HCT116 (cell line): ENCODE measurements around the gene ACP3. TPM values are rescaled to one million over a fixed set of nuclear protein-coding genes. Genes with fewer than 3 reads are reported as not detected.

Experiments used
- ATAC-seq: fragments of 200-7000 bp; cut with Tn5 transposase; 2 replicates; pipeline ENCODE4 v1.9.1; 2020; ENCODE audit warnings: mild to moderate bottlenecking, moderate library complexity
- BruUV-seq: library from RNA; stranded (reverse); fragments of 400-500 nt; replicated peaks from 2 replicates; lab custom pipeline; 2021; lab: Mats Ljungman, UMichigan
- CTCF ChIA-PET: fragments of 300-600 bp; sonication (Branson Sonifier 250); formaldehyde crosslinking; loops from one replicate; lab custom pipeline; 2021; ENCODE audit warnings: antibody characterized with exemption; lab: Charles Lee
- POLR2A ChIA-PET: fragments of 300-600, 350-600 bp; sonication (Branson Sonifier 250); formaldehyde crosslinking; loops from one replicate; lab custom pipeline; 2021; ENCODE audit warnings: antibody characterized with exemption; lab: Charles Lee
- RAD21 ChIA-PET, 2 experiments: fragments of 300-600 bp; sonication (Branson Sonifier 250); formaldehyde crosslinking; loops; one replicate each; lab custom pipeline; 2023; ENCODE audit warnings: low total read pairs in 2 of 2; ENCODE audit not compliant: uncharacterized antibody in 2 of 2, unreplicated experiment in 2 of 2, low non-redundant PET in 1 of 2; lab: Charles Lee
- DNase-seq: peaks from one replicate; pipeline ENCODE4 v3.0.0-alpha.2; 2010; ENCODE audit warnings: low read depth, low spot score
- H2AFZ ChIP-seq: fragments of 200-600 bp; shearing (Covaris generic), sonication (generic); 2 replicates; pipeline ENCODE4 v1.6.1; 2017; ENCODE audit warnings: low read depth, mixed run types, mixed read lengths, antibody characterized with exemption, low read length; ENCODE audit not compliant: poor library complexity, severe bottlenecking
- H3K27ac ChIP-seq: 2 replicates; pipeline ENCODE4 v1.5.1; 2012; ENCODE audit warnings: low read depth, low read length
- H3K27me3 ChIP-seq: fragments of 200-600 bp; sonication (generic); 2 replicates; pipeline ENCODE4 v1.6.1; 2016; ENCODE audit warnings: mixed run types, low read length, mixed read lengths; ENCODE audit not compliant: insufficient read depth
- H3K36me3 ChIP-seq, 2 experiments: fragments of 200-500 bp in 1 of 2; fragments of 200-600 bp in 1 of 2; sonication (Bioruptor generic) in 1 of 2; sonication (generic) in 1 of 2; 2 replicates each; pipeline versions ENCODE4 v1.5.1 to v1.6.1; 2014 to 2016; ENCODE audit warnings: low read length in 2 of 2, inconsistent platforms in 1 of 2, mixed read lengths in 1 of 2, mixed run types in 1 of 2; ENCODE audit not compliant: insufficient read depth in 2 of 2, control insufficient read depth in 1 of 2
- H3K4me1 ChIP-seq, 2 experiments: fragments of 200-600 bp in 1 of 2; sonication (generic) in 1 of 2; 2 replicates each; pipeline versions ENCODE4 v1.5.1 to v1.6.1; 2012 to 2017; ENCODE audit warnings: low read length in 2 of 2, inconsistent platforms in 1 of 2, mild to moderate bottlenecking in 1 of 2, mixed read lengths in 1 of 2, mixed run types in 1 of 2, moderate library complexity in 1 of 2; ENCODE audit not compliant: insufficient read depth in 2 of 2, control insufficient read depth in 1 of 2
- H3K4me2 ChIP-seq: fragments of 200-600 bp; sonication (generic); 2 replicates; pipeline ENCODE4 v1.6.1; 2017; ENCODE audit warnings: mixed run types, low read length, mixed read lengths
- H3K4me3 ChIP-seq, 2 experiments: fragments of 200-600 bp in 1 of 2; sonication (generic) in 1 of 2; replicated peaks in 1 of 2; 2 replicates each; pipeline ENCODE4 v1.5.1; 2011 to 2016; ENCODE audit warnings: low read length in 2 of 2, control low read depth in 1 of 2, low read depth in 1 of 2, mild to moderate bottlenecking in 1 of 2, mixed read lengths in 1 of 2, mixed run types in 1 of 2
- H3K79me2 ChIP-seq: fragments of 200-600 bp; sonication (generic); 2 replicates; pipeline ENCODE4 v1.6.1; 2017; ENCODE audit warnings: mild to moderate bottlenecking, mixed run types, low read length, moderate library complexity, mixed read lengths; ENCODE audit not compliant: insufficient read depth
- H3K9ac ChIP-seq: fragments of 200-600 bp; sonication (generic); 2 replicates; pipeline ENCODE4 v1.6.1; 2016; ENCODE audit warnings: low read length, mixed read lengths
- H3K9me2 ChIP-seq: fragments of 200-600 bp; sonication (generic), shearing (Covaris generic); 2 replicates; pipeline ENCODE4 v1.6.1; 2017; ENCODE audit warnings: mixed run types, mild to moderate bottlenecking, moderate library complexity; ENCODE audit not compliant: insufficient read depth
- H3K9me3 ChIP-seq, 2 experiments: fragments of 200-500 bp in 1 of 2; fragments of 200-600 bp in 1 of 2; sonication (Bioruptor generic) in 1 of 2; sonication (generic) in 1 of 2; 2 replicates each; pipeline ENCODE4 v1.6.1; 2014 to 2017; ENCODE audit warnings: low read length in 2 of 2, mixed read lengths in 2 of 2, inconsistent platforms in 1 of 2, low read depth in 1 of 2, mild to moderate bottlenecking in 1 of 2, mixed run types in 1 of 2, moderate library complexity in 1 of 2; ENCODE audit not compliant: control insufficient read depth in 1 of 2, insufficient read depth in 1 of 2
- H4K20me1 ChIP-seq: fragments of 200-600 bp; sonication (generic), shearing (Covaris generic); 2 replicates; pipeline ENCODE4 v1.6.1; 2017; ENCODE audit warnings: mixed run types, mild to moderate bottlenecking, moderate library complexity; ENCODE audit not compliant: insufficient read depth
- CBX3 ChIP-seq: IDR thresholded peaks from 2 replicates; pipeline ENCODE4 v1.6.1; 2012; ENCODE audit warnings: low read depth
- EZH2phosphoT487 ChIP-seq: fragments of 200-600 bp; IDR thresholded peaks from 2 replicates; pipeline ENCODE4 v1.6.1; 2018; ENCODE audit warnings: antibody characterized with exemption, borderline replicate concordance
- RAD21 ChIP-seq: IDR thresholded peaks from 2 replicates; pipeline ENCODE4 v1.6.1; 2012; ENCODE audit warnings: low read depth, mild to moderate bottlenecking
- YY1 ChIP-seq: IDR thresholded peaks from 2 replicates; pipeline ENCODE4 v1.6.1; 2011; ENCODE audit warnings: low read length, low read depth, moderate library complexity, mild to moderate bottlenecking; ENCODE audit not compliant: insufficient replicate concordance; ENCODE audit errors: extremely low read depth
- intact Hi-C: fragments of 100-400 bp; cut with micrococcal nuclease; formaldehyde crosslinking; loops from 2 replicates; pipeline ENCODE4 v1.10.0; 2022
- total RNA-seq: library from RNA; stranded (reverse); gene quantifications from one replicate; pipeline ENCODE4 v1.2.1, GENCODE V29; 2021; ENCODE audit not compliant: unreplicated experiment
- TF ChIP-seq, protein P1 (sequence below), 3 experiments: fragments of 200-600 bp in 1 of 3; sonication (generic) in 1 of 3; IDR thresholded peaks in 2 of 3; conservative IDR thresholded peaks in 1 of 3; 2 replicates each; pipeline ENCODE4 v1.5.1; 2012 to 2017; ENCODE audit warnings: low read depth in 2 of 3, low read length in 2 of 3, antibody characterized with exemption in 1 of 3, borderline replicate concordance in 1 of 3, control low read depth in 1 of 3, mild to moderate bottlenecking in 1 of 3, mixed read lengths in 1 of 3, mixed run types in 1 of 3, moderate library complexity in 1 of 3; ENCODE audit not compliant: insufficient read depth in 1 of 3

The ACP3 gene
- total RNA-seq, 1 experiment from 2014 or later = 0.79 TPM

DNA sequence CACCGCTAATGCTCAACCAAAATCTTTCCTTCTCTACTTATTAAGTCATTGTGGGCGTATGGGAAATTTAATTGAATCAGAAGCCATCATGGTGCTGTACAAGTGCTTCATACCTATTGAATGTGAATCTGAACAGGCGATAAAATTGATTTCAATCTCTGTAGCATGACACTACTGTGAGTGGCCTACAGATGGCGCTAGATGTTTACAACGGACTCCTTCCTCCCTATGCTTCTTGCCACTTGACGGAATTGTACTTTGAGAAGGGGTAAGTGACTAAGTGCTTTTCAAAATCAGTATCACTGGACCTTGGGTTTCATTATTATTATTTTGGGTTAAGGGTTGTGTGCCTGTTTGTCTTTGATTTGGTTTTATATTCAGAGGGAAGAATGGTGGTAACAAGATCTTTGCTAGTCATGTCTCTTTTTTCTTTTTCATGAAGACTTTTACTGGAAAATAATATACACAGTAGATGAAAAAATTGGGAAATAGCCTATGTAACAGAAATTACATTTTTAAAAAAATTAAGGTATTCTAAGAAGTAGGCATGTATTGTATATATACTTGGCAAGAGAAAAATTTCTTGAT, 35.4 kb downstream of the ACP3 start:
- ChIA-PET RAD21 (interaction anchor here (0.9 to 2.6 kb wide), 2 partner anchors 9 to 46 kb away, joined by 3 to 10 read pairs; no protein-coding TSS in a partner anchor), CTCF (interaction anchor here (0.6 to 7.7 kb wide), 8 partner anchors 10 to 1844 kb away, joined by 3 to 58 read pairs (median 4); partner anchors contain the start of genes ACP3 and DNAJC13), POLR2A (no interaction called here)
- Histone ChIP-seq H3K9me2 (no peaks in the 10 kb centered on the region; the same call in 1 of the 2 replicates), H4K20me1 (no peaks in the 10 kb centered on the region), H3K4me1 (no peaks in the 10 kb centered on the region), H3K27me3 (no peaks in the 10 kb centered on the region), H2AFZ (peak overlapping the region; percentile 98), H3K36me3 (no peaks in the 10 kb centered on the region), H3K27ac (no peak overlapping the region), H3K9me3 (no peaks in the 10 kb centered on the region), H3K4me2 (no peak overlapping the region), H3K9ac (no peak overlapping the region), H3K79me2 (no peaks in the 10 kb centered on the region), H3K4me3 (no peak overlapping the region)
- TF ChIP-seq YY1 = no peak
- no peak for TF ChIP-seq EZH2phosphoT487
- peak; percentile 86 for TF ChIP-seq RAD21
- TF ChIP-seq CBX3 = 0 out of 2 replicates have a peak, but pooled peaks have one; percentile 10
- TF ChIP-seq, protein P1, sequence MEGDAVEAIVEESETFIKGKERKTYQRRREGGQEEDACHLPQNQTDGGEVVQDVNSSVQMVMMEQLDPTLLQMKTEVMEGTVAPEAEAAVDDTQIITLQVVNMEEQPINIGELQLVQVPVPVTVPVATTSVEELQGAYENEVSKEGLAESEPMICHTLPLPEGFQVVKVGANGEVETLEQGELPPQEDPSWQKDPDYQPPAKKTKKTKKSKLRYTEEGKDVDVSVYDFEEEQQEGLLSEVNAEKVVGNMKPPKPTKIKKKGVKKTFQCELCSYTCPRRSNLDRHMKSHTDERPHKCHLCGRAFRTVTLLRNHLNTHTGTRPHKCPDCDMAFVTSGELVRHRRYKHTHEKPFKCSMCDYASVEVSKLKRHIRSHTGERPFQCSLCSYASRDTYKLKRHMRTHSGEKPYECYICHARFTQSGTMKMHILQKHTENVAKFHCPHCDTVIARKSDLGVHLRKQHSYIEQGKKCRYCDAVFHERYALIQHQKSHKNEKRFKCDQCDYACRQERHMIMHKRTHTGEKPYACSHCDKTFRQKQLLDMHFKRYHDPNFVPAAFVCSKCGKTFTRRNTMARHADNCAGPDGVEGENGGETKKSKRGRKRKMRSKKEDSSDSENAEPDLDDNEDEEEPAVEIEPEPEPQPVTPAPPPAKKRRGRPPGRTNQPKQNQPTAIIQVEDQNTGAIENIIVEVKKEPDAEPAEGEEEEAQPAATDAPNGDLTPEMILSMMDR (IDR thresholded peaks at IDR 0.05 in 2 of 3, conservative IDR thresholded peaks at IDR 0.05 in 1 of 3; ENCODE audit: borderline replicate concordance in 1 of 3, insufficient read depth in 1 of 3, low read depth in 2 of 3, low read length in 2 of 3) = peak; percentile 72 to 94 (median 85)
- no TSS peak for BruUV-seq
- DNase-seq (peak; percentile 61), ATAC-seq (peak; percentile 97)
- intact Hi-C loops = loop anchor here (1.0 to 10.0 kb wide), 3 partner anchors 47 to 1032 kb away; no protein-coding TSS in a partner anchor
